T-cell (primary cell): ENCODE data around the gene SPATA13. TPM values are rescaled to one million over a fixed set of nuclear protein-coding genes. Genes with fewer than 3 reads are reported as not detected.
A peak's percentile ranks its signal among the peaks of the same experiment; 100 is the strongest.
"Not testable (repeated sequence)": the region's sequence is repeated elsewhere in the genome, so short reads cannot be mapped to it uniquely, and the experiment has no call there.

Experiments
- ATAC-seq, 4 experiments: fragments of 200-7000 bp in 3 of 4; fragments of 150-1000 bp in 1 of 4; cut with Tn5 transposase; replicated peaks in 1 of 4; 1 replicate in 3 of 4; 2 replicates in 1 of 4; pipeline ENCODE4 v1.10.0; 2021; ENCODE audit warnings: moderate library complexity in 3 of 4, mild to moderate bottlenecking in 2 of 4, moderate number of reproducible peaks in 1 of 4
- CTCF ChIA-PET, 2 donors: fragments of 300-600 bp; sonication (Branson Sonifier 250); formaldehyde crosslinking; loops; one replicate each; lab custom pipeline; 2022; ENCODE audit warnings: antibody characterized with exemption in 2 of 2; lab: Charles Lee
- POLR2A ChIA-PET, 2 donors: fragments of 300-600 bp; sonication (Branson Sonifier 250); formaldehyde crosslinking; loops; one replicate each; lab custom pipeline; 2022; ENCODE audit warnings: antibody characterized with exemption in 2 of 2; lab: Charles Lee
- DNase-seq, 35 experiments: peaks; one replicate each; pipeline versions ENCODE4 v3.0.0 to v3.0.0-alpha.2; 2013 to 2023
- H3K27ac ChIP-seq: one replicate; pipeline ENCODE4 v1.5.1; 2013; ENCODE audit warnings: low read length
- H3K27me3 ChIP-seq, 2 experiments: replicated peaks in 1 of 2; 1 replicate in 1 of 2; 2 replicates in 1 of 2; pipeline versions ENCODE4 v1.6.1 to v1.7.0; 2013; ENCODE audit warnings: low read length in 1 of 2, mixed read lengths in 1 of 2; ENCODE audit not compliant: control insufficient read depth in 2 of 2, insufficient read depth in 2 of 2; ENCODE audit errors: extremely low read depth in 1 of 2
- H3K36me3 ChIP-seq, 2 donors: 1 replicate in 1 of 2; 2 replicates in 1 of 2; pipeline versions ENCODE4 v1.6.1 to v1.7.0; 2013; ENCODE audit warnings: low read length in 1 of 2; ENCODE audit not compliant: control insufficient read depth in 2 of 2, insufficient read depth in 1 of 2; ENCODE audit errors: extremely low read depth in 1 of 2
- H3K4me1 ChIP-seq, 2 experiments: 1 replicate in 1 of 2; 2 replicates in 1 of 2; pipeline versions ENCODE4 v1.6.1 to v1.7.0; 2013; ENCODE audit warnings: low read length in 2 of 2, mixed read lengths in 1 of 2; ENCODE audit not compliant: insufficient read depth in 2 of 2, control insufficient read depth in 1 of 2; ENCODE audit errors: extremely low read depth in 1 of 2
- H3K4me3 ChIP-seq, 2 donors: 1 replicate in 1 of 2; 2 replicates in 1 of 2; pipeline versions ENCODE4 v1.5.1 to v1.7.0; 2013; ENCODE audit warnings: mild to moderate bottlenecking in 2 of 2, low read length in 1 of 2, moderate library complexity in 1 of 2; ENCODE audit not compliant: control insufficient read depth in 1 of 2; ENCODE audit errors: extremely low read depth in 1 of 2
- H3K9me3 ChIP-seq: 2 replicates; pipeline ENCODE4 v1.7.0; 2013
- H3K27ac Mint-ChIP-seq, 2 donors: one replicate each; pipeline ENCODE4 v1.8.0; 2020 to 2021; ENCODE audit warnings: mild to moderate bottlenecking in 2 of 2, mixed read lengths in 2 of 2
- H3K27me3 Mint-ChIP-seq, 2 donors: one replicate each; pipeline ENCODE4 v1.8.0; 2021 to 2022; ENCODE audit warnings: mixed read lengths in 2 of 2
- H3K36me3 Mint-ChIP-seq: one replicate; pipeline ENCODE4 v1.8.0; 2021; ENCODE audit warnings: mixed read lengths
- H3K4me1 Mint-ChIP-seq, 3 donors: one replicate each; pipeline ENCODE4 v1.8.0; 2020 to 2022; ENCODE audit warnings: mixed read lengths in 3 of 3, mild to moderate bottlenecking in 1 of 3
- H3K4me3 Mint-ChIP-seq, 3 donors: one replicate each; pipeline ENCODE4 v1.8.0; 2020 to 2022; ENCODE audit warnings: mild to moderate bottlenecking in 3 of 3, mixed read lengths in 3 of 3, moderate library complexity in 3 of 3
- H3K9me3 Mint-ChIP-seq, 3 donors: one replicate each; pipeline ENCODE4 v1.8.0; 2020 to 2022; ENCODE audit warnings: mixed read lengths in 3 of 3
- WGBS: methylation state at CpG from one replicate; pipeline ENCODE4 v1.1.5; 2013; ENCODE audit warnings: missing lambda C conversion rate; ENCODE audit not compliant: insufficient coverage; 5-methylcytosine and 5-hydroxymethylcytosine counted together
- total RNA-seq, 35 experiments: library from RNA in 6 of 35; stranded (reverse) in 6 of 35; fragments of 120-200 nt in 1 of 35; gene quantifications; one replicate each; pipeline versions ENCODE4 v1.2.1 to v1.2.4 and lab custom pipeline; 2013 to 2026

SPATA13 gene
- total RNA-seq, 5 donors from 2014 or later (not counting 1 experiment from before 2014, with no cell fraction given) = 90.3 to 109 (median 104) TPM

- H3K27ac ChIP-seq = not testable (repeated sequence)
Observed at GRCh38 chr13:24216779-24217178, 56.3 kb downstream of the SPATA13 start.

GRCh38 chr13:24217601-24218281 is 57.2 kb downstream of the SPATA13 start:
- ChIA-PET CTCF (interaction anchor here (0.6 to 1.7 kb wide), 10 partner anchors 11 to 563 kb away, joined by 3 to 6 read pairs (median 3); partner anchors contain the start of gene SPATA13 (in 1 of the 2)), POLR2A (interaction anchor here in 1 of 2 donors (0.7 kb wide), 1 partner anchor 298 kb away, joined by 10 read pairs; no protein-coding TSS in a partner anchor)
- WGBS = 70% methylated on average over 5 of the region's 6 CpGs
- no peaks in the 10 kb centered on the region for H3K9me3 ChIP-seq
- no peak overlapping the region for H3K27ac ChIP-seq
- H3K4me1 ChIP-seq = peaks cover 0 to 13% of the 10 kb centered on the region in 2 experiments
- no peak overlapping the region for H3K4me3 ChIP-seq
- no peaks in the 10 kb centered on the region for H3K27me3 ChIP-seq
- Mint-ChIP-seq H3K9me3 (no peaks in the 10 kb centered on the region), H3K36me3 (no peaks in the 10 kb centered on the region), H3K27ac (peak overlapping the region; percentile 17 to 71), H3K4me1 (peaks cover 15 to 19% (median 17%) of the 10 kb centered on the region in 3 donors), H3K4me3 (peak overlapping the region in 1 of 3 donors; percentile 18), H3K27me3 (no peaks in the 10 kb centered on the region)
- H3K36me3 ChIP-seq = no peaks in the 10 kb centered on the region
- ATAC-seq = peak; percentile 13 to 58 (median 37)
- no peak for DNase-seq

More at GRCh38 chr13:24216779-24217178, 56.3 kb downstream of the SPATA13 start:
- DNase-seq, H3K4me3 Mint-ChIP-seq, H3K27me3 Mint-ChIP-seq, H3K36me3 Mint-ChIP-seq, POLR2A ChIA-PET, H3K4me3 ChIP-seq, H3K9me3 ChIP-seq, ATAC-seq, H3K9me3 Mint-ChIP-seq, H3K27me3 ChIP-seq, H3K36me3 ChIP-seq: not testable (repeated sequence)
- Mint-ChIP-seq H3K27ac (peak overlapping the region in 1 of 2 donors; percentile 71), H3K4me1 (peaks cover 15 to 19% (median 17%) of the 10 kb centered on the region in 3 donors)
- WGBS = no CpG with 5 or more reads among the region's 2 CpGs
- H3K4me1 ChIP-seq = peaks cover 0 to 13% of the 10 kb centered on the region in 2 experiments
- CTCF ChIA-PET = interaction anchor here in 1 of 2 donors (0.6 kb wide), 1 partner anchor 25 kb away, joined by 8 read pairs; no protein-coding TSS in a partner anchor

GRCh38 chr13:24218338-24218737 is 57.8 kb downstream of the SPATA13 start:
- no peaks in the 10 kb centered on the region for H3K9me3 Mint-ChIP-seq
- H3K4me1 Mint-ChIP-seq = peaks cover 15 to 19% (median 17%) of the 10 kb centered on the region in 3 donors
- CTCF ChIA-PET = interaction anchor here (0.6 to 2.6 kb wide), 12 partner anchors 10 to 843 kb away, joined by 3 to 14 read pairs (median 4); partner anchors contain the start of gene SPATA13 (in 1 of the 2)
- ATAC-seq (no peak), DNase-seq (no peak)
- no peak overlapping the region for H3K27ac ChIP-seq
- H3K27me3 Mint-ChIP-seq = no peaks in the 10 kb centered on the region
- no peaks in the 10 kb centered on the region for H3K9me3 ChIP-seq
- H3K4me3 Mint-ChIP-seq = no peak overlapping the region
- WGBS = no CpG with 5 or more reads among the region's 3 CpGs
- peaks cover 0 to 16% of the 10 kb centered on the region in 2 experiments for H3K4me1 ChIP-seq
- no peaks in the 10 kb centered on the region for H3K27me3 ChIP-seq
- H3K27ac Mint-ChIP-seq = no peak overlapping the region
- no peaks in the 10 kb centered on the region for H3K36me3 ChIP-seq
- H3K36me3 Mint-ChIP-seq = no peaks in the 10 kb centered on the region
- POLR2A ChIA-PET = interaction anchor here in 1 of 2 donors (0.7 kb wide), 3 partner anchors 14 to 298 kb away, joined by 5 to 10 read pairs (median 9); no protein-coding TSS in a partner anchor
- H3K4me3 ChIP-seq = no peak overlapping the region

GRCh38 chr13:24218977-24219376 is 58.5 kb downstream of the SPATA13 start:
- ChIA-PET CTCF (interaction anchor here (0.6 to 2.6 kb wide), 16 partner anchors 9 to 844 kb away, joined by 3 to 15 read pairs (median 4); partner anchors contain the start of gene SPATA13 (in 1 of the 2)), POLR2A (interaction anchor here (0.6 to 0.7 kb wide), 3 partner anchors 12 to 36 kb away, joined by 5 to 9 read pairs (median 5); no protein-coding TSS in a partner anchor)
- no CpG with 5 or more reads among the region's 2 CpGs for WGBS
- Histone ChIP-seq H3K9me3 (no peaks in the 10 kb centered on the region), H3K4me3 (no peak overlapping the region), H3K36me3 (no peaks in the 10 kb centered on the region), H3K27ac (no peak overlapping the region), H3K27me3 (no peaks in the 10 kb centered on the region), H3K4me1 (peaks cover 2 to 22% of the 10 kb centered on the region in 2 experiments)
- no peak for DNase-seq
- H3K27ac Mint-ChIP-seq = no peak overlapping the region
- no peak overlapping the region for H3K4me3 Mint-ChIP-seq
- H3K4me1 Mint-ChIP-seq = peaks cover 15 to 19% (median 17%) of the 10 kb centered on the region in 3 donors
- no peak for ATAC-seq
- no peaks in the 10 kb centered on the region for H3K36me3 Mint-ChIP-seq
- no peaks in the 10 kb centered on the region for H3K9me3 Mint-ChIP-seq
- no peaks in the 10 kb centered on the region for H3K27me3 Mint-ChIP-seq

GRCh38 chr13:24220086-24220703 is 59.7 kb downstream of the SPATA13 start:
- Histone ChIP-seq H3K9me3 (no peaks in the 10 kb centered on the region), H3K27me3 (no peaks in the 10 kb centered on the region), H3K4me1 (peaks cover 8 to 32% of the 10 kb centered on the region in 2 experiments), H3K4me3 (no peak overlapping the region), H3K36me3 (no peaks in the 10 kb centered on the region), H3K27ac (no peak overlapping the region)
- ATAC-seq (peak; percentile 72 to 87 (median 80)), DNase-seq (peak in 27 of 35 experiments; percentile 20 to 87 (median 39))
- Mint-ChIP-seq H3K36me3 (no peaks in the 10 kb centered on the region), H3K4me3 (no peak overlapping the region), H3K27me3 (no peaks in the 10 kb centered on the region), H3K9me3 (no peaks in the 10 kb centered on the region), H3K27ac (peak overlapping the region in 1 of 2 donors; percentile 55), H3K4me1 (peaks cover 19 to 29% (median 27%) of the 10 kb centered on the region in 3 donors)
- ChIA-PET CTCF (interaction anchor here (0.7 to 2.6 kb wide), 10 partner anchors 8 to 200 kb away, joined by 3 to 15 read pairs (median 11); no protein-coding TSS in a partner anchor), POLR2A (no interaction called here)
- WGBS = 0% methylated on average over 1 of the region's 6 CpGs

- H3K4me1 Mint-ChIP-seq = peaks cover 20 to 34% (median 30%) of the 10 kb centered on the region in 3 donors
- ATAC-seq = no peak
- no peak for DNase-seq
- H3K9me3 Mint-ChIP-seq = no peaks in the 10 kb centered on the region
- H3K27me3 Mint-ChIP-seq = no peaks in the 10 kb centered on the region
- Histone ChIP-seq H3K36me3 (no peaks in the 10 kb centered on the region), H3K27me3 (no peaks in the 10 kb centered on the region), H3K4me3 (no peak overlapping the region), H3K27ac (no peak overlapping the region), H3K4me1 (peaks cover 8 to 40% of the 10 kb centered on the region in 2 experiments), H3K9me3 (no peaks in the 10 kb centered on the region)
- H3K27ac Mint-ChIP-seq = no peak overlapping the region
- H3K4me3 Mint-ChIP-seq = no peak overlapping the region
- ChIA-PET CTCF (interaction anchor here (1.3 to 2.6 kb wide), 3 partner anchors 8 to 167 kb away, joined by 4 to 14 read pairs (median 11); no protein-coding TSS in a partner anchor), POLR2A (no interaction called here)
- H3K36me3 Mint-ChIP-seq = no peaks in the 10 kb centered on the region
- WGBS = 80% methylated on average over 1 of the region's 2 CpGs
Observed at GRCh38 chr13:24221007-24221406, 60.5 kb downstream of the SPATA13 start.
